Measurements from ENCODE around the gene SOX18.

SOX18 gene

GRCh38 chr20:64080013-64080812 is 30.8 kb upstream of the SOX18 start, which contains the start of gene OPRL1:
OPRL1 (plus strand) TSS chr20:64080082; CDS start chr20:64092721, 12,639 bp downstream.
- DNase-seq = no peak

- no peak for DNase-seq
These were observed 30.0 kb upstream of the SOX18 start, which contains the start of gene RGS19 for GRCh38 chr20:64079273-64080012. RGS19 (minus strand) TSS chr20:64079518; CDS start chr20:64076886, 2,632 bp downstream.

GRCh38 chr20:64078934-64079272 is 29.5 kb upstream of the SOX18 start:
- no peak for DNase-seq

- DNase-seq = no peak
These were observed 28.6 kb upstream of the SOX18 start for GRCh38 chr20:64077876-64078551.

GRCh38 chr20:64077541-64077875 is 28.1 kb upstream of the SOX18 start:
- DNase-seq = no peak

GRCh38 chr20:64077094-64077493 is 27.7 kb upstream of the SOX18 start:
- DNase-seq = no peak

GRCh38 chr20:64076061-64076997 is 26.9 kb upstream of the SOX18 start:
- DNase-seq = no peak

- DNase-seq = no peak
These were observed 26.1 kb upstream of the SOX18 start for GRCh38 chr20:64075556-64075955.

- no peak for DNase-seq
These were observed 25.5 kb upstream of the SOX18 start for GRCh38 chr20:64074963-64075362.

GRCh38 chr20:64074184-64074789 is 24.8 kb upstream of the SOX18 start:
- no peak for DNase-seq

GRCh38 chr20:64073476-64074183 is 24.2 kb upstream of the SOX18 start:
- no peak for DNase-seq

- no peak for DNase-seq
These were observed 23.1 kb upstream of the SOX18 start for GRCh38 chr20:64072498-64073063.

GRCh38 chr20:64071341-64072332 is 22.2 kb upstream of the SOX18 start:
- DNase-seq = no peak

GRCh38 chr20:64070244-64070993 is 21.0 kb upstream of the SOX18 start:
- no peak for DNase-seq

GRCh38 chr20:64069614-64070243 is 20.3 kb upstream of the SOX18 start:
- no peak for DNase-seq

- no peak for DNase-seq
These were observed 19.8 kb upstream of the SOX18 start for GRCh38 chr20:64069209-64069613.

- DNase-seq = no peak
These were observed 19.2 kb upstream of the SOX18 start for GRCh38 chr20:64068386-64069208.

All from T1000 (cell line).